ENCODE results near the gene CCDC15. TPM values are rescaled to one million over a fixed set of nuclear protein-coding genes. Genes with fewer than 3 reads are reported as not detected.

Gene CCDC15
- total RNA-seq, 1 donor from 2014 or later: 1.2 TPM

DNA sequence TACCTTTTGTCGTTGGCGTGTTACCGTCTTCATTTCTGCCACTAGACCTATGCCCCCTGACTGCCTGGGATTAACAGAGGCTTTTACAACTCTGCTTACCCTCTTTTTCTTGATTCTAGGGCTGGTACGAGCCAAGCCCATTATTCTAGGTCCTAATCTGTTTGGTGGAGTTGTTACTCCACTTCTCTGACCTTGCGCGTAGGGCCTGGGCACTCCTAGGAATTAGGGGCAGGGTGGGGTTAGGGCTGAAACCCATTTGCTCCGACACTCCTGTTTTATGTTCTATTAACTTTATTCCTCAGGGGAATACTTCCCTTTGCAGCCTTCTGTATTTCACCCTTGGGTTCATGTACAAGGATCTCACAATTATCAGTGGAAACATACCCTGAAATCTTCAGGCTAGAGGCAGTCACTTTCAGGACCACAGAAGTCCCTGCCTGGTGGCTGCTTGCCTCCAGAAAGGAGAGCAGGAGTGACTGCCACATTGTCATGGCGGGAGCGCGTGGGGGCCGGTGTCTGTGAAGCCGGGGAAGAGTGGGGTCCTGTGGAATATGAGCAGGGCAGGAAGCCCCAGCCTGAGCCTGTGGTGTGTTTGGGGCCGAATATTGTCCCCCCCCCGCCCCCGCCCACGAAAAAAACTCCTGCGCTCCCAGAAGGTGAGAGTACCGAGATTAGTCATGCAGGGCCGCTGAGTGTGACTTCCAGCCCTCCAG lies 108.4 kb downstream of the CCDC15 start:
- Mint-ChIP-seq H3K9me3 (ENCODE audit: low read depth) (no peaks in the 10 kb centered on the region), H3K27ac (ENCODE audit: unreplicated experiment) (no peak overlapping the region), H3K4me1 (ENCODE audit: low read depth) (peaks cover 2% of the 10 kb centered on the region), H3K36me3 (ENCODE audit: low read depth) (no peaks in the 10 kb centered on the region), H3K4me3 (ENCODE audit: unreplicated experiment) (peak overlapping the region; percentile 84), H3K27me3 (ENCODE audit: low read depth) (peaks cover 4% of the 10 kb centered on the region)
- DNase-seq (ENCODE audit: low spot score): peak; percentile 81
- TF ChIP-seq, protein P1, sequence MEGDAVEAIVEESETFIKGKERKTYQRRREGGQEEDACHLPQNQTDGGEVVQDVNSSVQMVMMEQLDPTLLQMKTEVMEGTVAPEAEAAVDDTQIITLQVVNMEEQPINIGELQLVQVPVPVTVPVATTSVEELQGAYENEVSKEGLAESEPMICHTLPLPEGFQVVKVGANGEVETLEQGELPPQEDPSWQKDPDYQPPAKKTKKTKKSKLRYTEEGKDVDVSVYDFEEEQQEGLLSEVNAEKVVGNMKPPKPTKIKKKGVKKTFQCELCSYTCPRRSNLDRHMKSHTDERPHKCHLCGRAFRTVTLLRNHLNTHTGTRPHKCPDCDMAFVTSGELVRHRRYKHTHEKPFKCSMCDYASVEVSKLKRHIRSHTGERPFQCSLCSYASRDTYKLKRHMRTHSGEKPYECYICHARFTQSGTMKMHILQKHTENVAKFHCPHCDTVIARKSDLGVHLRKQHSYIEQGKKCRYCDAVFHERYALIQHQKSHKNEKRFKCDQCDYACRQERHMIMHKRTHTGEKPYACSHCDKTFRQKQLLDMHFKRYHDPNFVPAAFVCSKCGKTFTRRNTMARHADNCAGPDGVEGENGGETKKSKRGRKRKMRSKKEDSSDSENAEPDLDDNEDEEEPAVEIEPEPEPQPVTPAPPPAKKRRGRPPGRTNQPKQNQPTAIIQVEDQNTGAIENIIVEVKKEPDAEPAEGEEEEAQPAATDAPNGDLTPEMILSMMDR (IDR thresholded peaks at IDR 0.05): no peak

- DNase-seq (ENCODE audit: low spot score): no peak
- TF ChIP-seq, protein P1 (IDR thresholded peaks at IDR 0.05): peak; percentile 66
- Mint-ChIP-seq H3K27ac (ENCODE audit: unreplicated experiment) (no peak within 1 kb of the TSS), H3K4me1 (ENCODE audit: low read depth) (peaks cover 2% of the 10 kb centered on the region), H3K27me3 (ENCODE audit: low read depth) (peaks cover 4% of the 10 kb centered on the region), H3K9me3 (ENCODE audit: low read depth) (no peaks in the 10 kb centered on the region), H3K4me3 (ENCODE audit: unreplicated experiment) (peak within 1 kb of the TSS; percentile 84), H3K36me3 (ENCODE audit: low read depth) (no peaks in the 10 kb centered on the region)
Measured at GRCh38 chr11:125062931-125063428, 109.0 kb downstream of the CCDC15 start, which contains the start of gene SLC37A2. Gene SLC37A2 (plus strand): TSS chr11:125063305. CDS start chr11:125063368, 63 bp downstream.

GRCh38 chr11:125063429-125064043 lies 109.5 kb downstream of the CCDC15 start:
- no peak for DNase-seq (ENCODE audit: low spot score)
- Mint-ChIP-seq H3K4me3 (ENCODE audit: unreplicated experiment) (peak overlapping the region; percentile 84), H3K4me1 (ENCODE audit: low read depth) (peaks cover 2% of the 10 kb centered on the region), H3K9me3 (ENCODE audit: low read depth) (no peaks in the 10 kb centered on the region), H3K36me3 (ENCODE audit: low read depth) (no peaks in the 10 kb centered on the region), H3K27ac (ENCODE audit: unreplicated experiment) (no peak overlapping the region), H3K27me3 (ENCODE audit: low read depth) (peaks cover 4% of the 10 kb centered on the region)
- TF ChIP-seq, protein P1 (IDR thresholded peaks at IDR 0.05): no peak

DNA sequence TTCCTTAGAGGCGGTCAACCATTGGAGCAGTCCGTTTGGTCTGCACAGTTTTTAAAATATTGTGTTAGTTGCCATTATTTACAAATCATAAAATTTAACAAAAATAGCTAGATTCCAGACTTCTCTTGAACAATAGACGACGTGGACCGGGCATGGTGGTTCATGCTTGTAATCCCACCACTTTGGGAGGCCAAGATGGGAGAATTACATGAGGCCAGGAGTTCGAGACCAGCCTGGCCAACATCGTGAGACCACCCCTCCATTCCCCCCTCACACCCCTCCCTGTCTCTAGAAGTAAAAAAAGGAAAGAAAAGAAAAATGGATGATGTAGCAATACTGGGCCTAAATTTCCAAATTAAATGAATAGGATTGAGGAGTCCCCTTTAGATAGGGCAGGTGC lies 110.1 kb downstream of the CCDC15 start:
- Mint-ChIP-seq H3K27me3 (ENCODE audit: low read depth) (peaks cover 4% of the 10 kb centered on the region), H3K4me3 (ENCODE audit: unreplicated experiment) (peak overlapping the region; percentile 52), H3K9me3 (ENCODE audit: low read depth) (no peaks in the 10 kb centered on the region), H3K4me1 (ENCODE audit: low read depth) (peaks cover 2% of the 10 kb centered on the region), H3K36me3 (ENCODE audit: low read depth) (no peaks in the 10 kb centered on the region), H3K27ac (ENCODE audit: unreplicated experiment) (no peak overlapping the region)
- TF ChIP-seq, protein P1 (IDR thresholded peaks at IDR 0.05): no peak
- no peak for DNase-seq (ENCODE audit: low spot score)

DNA sequence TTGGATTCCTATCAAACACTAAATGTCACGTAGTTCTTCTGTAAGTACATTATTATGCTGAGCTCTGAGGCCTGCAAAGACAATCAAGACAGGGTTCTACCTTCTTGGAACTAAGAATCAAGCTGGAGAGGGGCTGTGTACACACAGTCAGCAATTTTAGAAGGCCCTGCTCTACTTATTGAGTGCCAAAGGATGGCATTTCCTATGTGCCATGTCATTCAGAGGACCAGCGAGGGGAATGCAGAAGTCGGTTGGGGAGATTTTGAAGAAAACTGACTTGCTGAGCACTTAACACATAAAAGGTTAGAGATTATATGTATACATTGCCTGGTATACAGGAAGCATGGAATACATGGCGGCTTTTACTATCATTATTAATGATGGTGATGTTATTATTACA lies 114.4 kb downstream of the CCDC15 start:
- H3K36me3 Mint-ChIP-seq (ENCODE audit: low read depth): no peaks in the 10 kb centered on the region
- H3K4me1 Mint-ChIP-seq (ENCODE audit: low read depth): peaks cover 18% of the 10 kb centered on the region
- H3K27ac Mint-ChIP-seq (ENCODE audit: unreplicated experiment): no peak overlapping the region
- peaks cover 4% of the 10 kb centered on the region for H3K27me3 Mint-ChIP-seq (ENCODE audit: low read depth)
- TF ChIP-seq, protein P1 (IDR thresholded peaks at IDR 0.05): no peak
- no peak for DNase-seq (ENCODE audit: low spot score)
- no peaks in the 10 kb centered on the region for H3K9me3 Mint-ChIP-seq (ENCODE audit: low read depth)
- no peak overlapping the region for H3K4me3 Mint-ChIP-seq (ENCODE audit: unreplicated experiment)

All from chondrocyte (in vitro differentiated cells).